Activated CD8-positive, alpha-beta memory T cell treated with anti-CD3 and anti-CD28 coated beads for 4 hours (primary cell): ENCODE data around the gene TTC29.
"Not testable (repeated sequence)": the region's sequence is repeated elsewhere in the genome, so short reads cannot be mapped to it uniquely, and the experiment has no call there.

Experiments used
- DNase-seq, 2 donors: peaks; one replicate each; pipeline ENCODE4 v3.0.0-alpha.2; 2020; ENCODE audit warnings: low read depth in 2 of 2

The TTC29 gene

DNA sequence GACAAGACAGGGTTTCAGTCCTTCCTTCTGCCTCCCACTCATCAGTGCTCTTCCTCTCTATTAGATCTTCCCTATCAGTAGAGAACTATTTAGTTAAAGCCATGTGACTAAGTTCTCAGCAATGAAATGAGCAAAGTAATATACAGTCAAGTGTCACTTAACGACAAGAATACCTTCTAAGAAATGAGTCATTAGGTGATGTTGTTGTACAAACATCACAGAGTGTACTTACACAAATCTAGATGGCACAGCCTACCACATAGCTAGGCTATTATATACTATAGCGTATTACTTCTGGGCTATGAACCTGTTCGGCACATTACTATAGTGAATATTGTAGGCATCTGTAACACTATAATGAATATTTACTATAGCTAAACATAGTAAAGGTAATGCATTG, 235.7 kb downstream of the TTC29 start:
- DNase-seq: no peak

DNA sequence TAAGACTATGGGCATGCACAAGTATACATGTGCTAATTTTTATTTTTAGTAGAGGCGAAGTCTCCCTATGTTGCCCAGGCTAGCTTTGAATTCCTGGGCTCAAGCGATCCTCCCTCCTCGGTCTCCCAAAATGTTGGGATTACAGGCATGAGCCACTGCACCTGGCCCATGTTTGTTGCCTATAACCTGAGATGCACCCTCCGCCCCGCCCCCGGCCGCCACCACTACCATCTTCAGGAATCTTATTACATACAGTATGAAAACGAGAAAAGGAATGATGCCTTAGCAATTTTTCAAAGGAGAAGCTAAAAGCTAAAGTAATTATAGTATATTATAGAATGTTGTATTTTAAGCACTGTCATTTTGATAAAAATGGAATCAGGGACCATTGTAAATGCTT, 245.8 kb downstream of the TTC29 start:
- DNase-seq: no peak

- DNase-seq: no peak
Measured at GRCh38 chr4:146674829-146675570, 270.7 kb downstream of the TTC29 start.

GRCh38 chr4:146663968-146664311, 281.7 kb downstream of the TTC29 start:
- not testable (repeated sequence) for DNase-seq

DNA sequence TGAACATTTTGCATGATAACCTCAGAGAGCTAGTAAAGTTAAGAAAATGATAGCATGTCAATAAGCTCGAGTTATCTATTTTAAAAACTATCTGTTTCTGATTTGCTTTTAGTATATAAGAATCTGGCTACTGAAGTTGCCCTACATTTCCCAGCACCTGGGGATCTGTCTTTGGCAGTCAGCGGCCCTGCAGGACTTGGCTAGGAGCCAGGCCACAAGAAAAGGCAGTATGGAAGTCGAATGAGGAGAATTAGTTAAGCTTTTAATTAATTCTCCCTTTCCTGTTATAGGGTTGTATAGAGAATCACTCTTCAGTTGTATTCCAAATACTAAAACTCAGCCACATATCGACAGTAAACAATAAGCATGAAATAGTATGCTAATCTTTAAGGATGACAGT, 284.3 kb downstream of the TTC29 start:
- no peak for DNase-seq
